IPS DF 6.9 (cell line): ENCODE data around the gene ZNF215.
"Not testable (repeated sequence)": the region's sequence is repeated elsewhere in the genome, so short reads cannot be mapped to it uniquely, and the experiment has no call there.

ENCODE experiments used
- DNase-seq: peaks from one replicate; pipeline ENCODE4 v3.0.0-alpha.2; 2013; ENCODE audit warnings: low read depth, low spot score
- H3K27ac ChIP-seq: one replicate; pipeline ENCODE4 v1.5.1; 2013; ENCODE audit warnings: low read length, control low read depth
- H3K27me3 ChIP-seq: 2 replicates; pipeline ENCODE4 v1.6.1; 2013; ENCODE audit warnings: mild to moderate bottlenecking, low read length; ENCODE audit not compliant: control insufficient read depth, insufficient read depth
- H3K36me3 ChIP-seq: 2 replicates; pipeline ENCODE4 v1.6.1; 2013; ENCODE audit warnings: low read length; ENCODE audit not compliant: control insufficient read depth, insufficient read depth
- H3K4me1 ChIP-seq: 2 replicates; pipeline ENCODE4 v1.6.1; 2013; ENCODE audit warnings: low read length; ENCODE audit not compliant: control insufficient read depth, insufficient read depth
- H3K4me3 ChIP-seq: 2 replicates; pipeline ENCODE4 v1.5.1; 2013; ENCODE audit warnings: mild to moderate bottlenecking, low read length
- H3K9me3 ChIP-seq: 2 replicates; pipeline ENCODE4 v1.6.1; 2013; ENCODE audit warnings: low read length, inconsistent platforms; ENCODE audit not compliant: control insufficient read depth, insufficient read depth
- WGBS: extraction: QIAGEN DNeasy Blood & Tissue Kit; methylation state at CpG from one replicate; pipeline ENCODE4 v1.1.7; 2013; ENCODE audit warnings: mixed read lengths, missing lambda C conversion rate; ENCODE audit not compliant: insufficient read length, insufficient coverage; 5-methylcytosine and 5-hydroxymethylcytosine counted together

Gene ZNF215

DNA sequence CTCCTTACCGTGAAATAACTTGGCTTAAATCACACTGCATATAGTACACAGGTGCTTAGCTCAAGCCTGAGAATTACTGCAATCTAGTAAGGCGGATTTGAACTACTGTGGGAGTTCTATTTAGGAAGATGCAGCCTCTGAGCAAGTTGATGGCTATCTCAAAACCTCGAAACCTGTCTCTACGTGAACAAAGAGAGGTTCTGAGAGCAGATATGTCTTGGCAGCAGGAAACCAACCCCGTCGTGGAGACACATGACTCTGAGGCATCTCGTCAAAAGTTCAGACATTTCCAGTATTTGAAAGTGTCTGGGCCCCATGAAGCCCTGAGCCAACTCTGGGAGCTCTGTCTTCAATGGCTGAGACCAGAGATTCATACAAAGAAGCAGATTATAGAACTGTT is 5.9 kb downstream of the ZNF215 start:
- H3K9me3 ChIP-seq = no peaks in the 10 kb centered on the region
- peaks cover 3% of the 10 kb centered on the region; the same call in 1 of the 2 replicates for H3K36me3 ChIP-seq
- WGBS = no CpG with 5 or more reads among the region's 7 CpGs
- no peaks in the 10 kb centered on the region for H3K27me3 ChIP-seq
- no peaks in the 10 kb centered on the region; the same call in 1 of the 2 replicates for H3K4me1 ChIP-seq
- no peak overlapping the region for H3K27ac ChIP-seq
- no peak overlapping the region for H3K4me3 ChIP-seq
- DNase-seq = no peak

DNA sequence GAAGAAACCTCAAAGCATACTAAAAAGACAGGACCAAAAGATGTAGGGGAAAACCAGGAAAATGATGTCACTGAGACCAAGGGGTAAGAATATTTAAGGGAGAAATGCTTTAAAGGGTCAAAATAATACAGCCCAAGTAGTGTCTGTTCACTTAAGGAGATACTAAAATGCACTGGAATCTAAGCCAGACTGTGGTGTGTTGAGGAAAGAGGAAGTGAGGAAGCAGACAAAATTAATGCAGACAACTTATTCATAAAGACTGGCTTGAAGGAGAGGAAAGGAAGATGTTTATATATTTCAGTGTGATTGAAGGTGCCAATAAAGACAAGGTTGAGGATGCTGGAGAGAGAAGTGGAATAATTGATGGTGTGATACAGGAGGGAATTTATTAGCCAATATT is 15.7 kb downstream of the ZNF215 start:
- Histone ChIP-seq H3K4me3 (no peak overlapping the region), H3K4me1 (no peaks in the 10 kb centered on the region), H3K9me3 (no peaks in the 10 kb centered on the region), H3K36me3 (0 out of 2 replicates have a peak, but pooled peaks cover 2% of the 10 kb centered on the region), H3K27ac (no peak overlapping the region), H3K27me3 (no peaks in the 10 kb centered on the region)
- DNase-seq = no peak

DNA sequence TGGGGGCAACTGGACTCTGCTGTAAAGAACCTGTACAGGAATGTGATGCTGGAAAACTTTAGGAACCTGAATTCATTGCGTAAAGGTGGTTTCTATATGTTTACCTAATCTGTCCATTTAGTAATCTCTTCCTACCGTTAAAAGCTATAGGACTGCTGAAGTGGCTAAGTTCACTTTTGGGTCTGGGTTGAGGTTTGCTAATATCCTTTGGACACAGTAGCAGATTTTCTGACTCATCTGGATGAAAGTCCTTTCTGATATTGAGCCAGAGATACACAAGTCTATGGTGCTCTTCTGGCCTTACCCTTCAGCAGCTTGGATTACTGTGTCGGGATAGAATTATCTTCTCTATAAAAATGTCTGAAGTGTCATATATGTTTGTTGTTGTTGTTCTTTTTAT is 16.9 kb downstream of the ZNF215 start:
- 0 out of 2 replicates have a peak, but pooled peaks cover 6% of the 10 kb centered on the region for H3K36me3 ChIP-seq
- no peaks in the 10 kb centered on the region for H3K9me3 ChIP-seq
- no peaks in the 10 kb centered on the region for H3K27me3 ChIP-seq
- no peak overlapping the region for H3K27ac ChIP-seq
- H3K4me1 ChIP-seq = no peaks in the 10 kb centered on the region
- DNase-seq = no peak
- no peak overlapping the region for H3K4me3 ChIP-seq
- WGBS = no CpG with 5 or more reads among the region's 3 CpGs

DNA sequence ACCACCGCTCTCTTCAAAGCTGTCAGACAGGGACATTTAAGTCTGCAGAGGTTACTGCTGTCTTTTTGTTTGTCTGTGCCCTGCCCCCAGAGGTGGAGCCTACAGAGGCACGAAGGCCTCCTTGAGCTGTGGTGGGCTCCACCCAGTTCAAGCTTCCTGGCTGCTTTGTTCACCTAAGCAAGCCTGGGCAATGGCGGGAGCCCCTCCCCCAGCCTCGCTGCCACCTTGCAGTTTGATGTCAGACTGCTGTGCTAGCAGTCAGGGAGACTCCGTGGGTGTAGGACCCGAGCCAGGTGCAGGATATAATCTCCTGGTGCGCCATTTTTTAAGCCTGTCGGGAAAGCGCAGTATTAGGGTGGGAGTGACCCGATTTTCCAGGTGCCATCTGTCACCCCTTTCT is 28.0 kb downstream of the ZNF215 start:
- not testable (repeated sequence) for DNase-seq, H3K36me3 ChIP-seq, H3K27me3 ChIP-seq, H3K9me3 ChIP-seq, H3K4me3 ChIP-seq, H3K27ac ChIP-seq, H3K4me1 ChIP-seq
- WGBS = no CpG with 5 or more reads among the region's 10 CpGs

DNA sequence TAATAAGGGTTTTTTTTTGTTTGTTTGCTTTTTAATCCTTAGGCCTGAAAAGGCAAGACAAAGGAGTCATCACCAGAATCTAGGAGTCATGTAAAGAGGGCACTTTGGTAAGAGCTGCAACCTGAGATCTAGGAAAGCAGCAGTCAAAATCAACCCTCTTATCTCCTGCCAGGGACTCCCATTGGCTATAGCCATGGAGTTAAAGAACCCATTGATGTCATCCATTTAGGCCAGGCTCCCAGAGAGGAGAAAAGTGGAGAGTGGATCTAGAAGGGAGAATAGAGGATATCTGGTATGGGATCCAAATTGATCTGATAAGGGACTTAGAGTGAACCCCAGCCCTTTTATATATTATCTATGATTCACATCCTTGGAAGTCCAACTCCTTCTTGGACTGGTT is 35.9 kb downstream of the ZNF215 start:
- Histone ChIP-seq H3K36me3 (no peaks in the 10 kb centered on the region), H3K27ac (no peak overlapping the region), H3K4me3 (no peak overlapping the region), H3K9me3 (no peaks in the 10 kb centered on the region), H3K27me3 (no peaks in the 10 kb centered on the region), H3K4me1 (no peaks in the 10 kb centered on the region)
- DNase-seq = no peak

DNA sequence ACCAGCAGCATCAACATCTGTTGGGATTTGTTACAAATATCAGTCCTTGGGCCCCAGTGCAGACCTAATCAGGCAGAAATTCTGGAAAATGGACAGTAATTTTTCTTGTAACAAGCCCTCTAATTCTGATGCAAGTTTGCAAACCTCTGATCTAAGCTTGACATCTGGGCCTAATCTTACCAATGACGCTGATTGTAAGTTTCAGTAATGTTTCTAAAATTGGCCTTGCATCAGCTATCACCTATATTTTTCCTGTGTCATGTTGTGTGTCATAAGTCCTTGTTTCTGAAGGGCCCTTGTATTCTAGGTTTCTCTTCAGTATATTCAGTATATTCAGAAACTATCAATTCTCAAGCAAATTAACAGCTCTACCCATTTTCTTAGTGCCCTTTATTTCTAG is 36.4 kb downstream of the ZNF215 start:
- H3K27ac ChIP-seq = no peak overlapping the region
- no peak for DNase-seq
- H3K4me1 ChIP-seq = no peaks in the 10 kb centered on the region
- H3K27me3 ChIP-seq = no peaks in the 10 kb centered on the region
- H3K9me3 ChIP-seq = no peaks in the 10 kb centered on the region
- WGBS = no CpG with 5 or more reads among the region's 1 CpG
- no peak overlapping the region for H3K4me3 ChIP-seq
- no peaks in the 10 kb centered on the region for H3K36me3 ChIP-seq

DNA sequence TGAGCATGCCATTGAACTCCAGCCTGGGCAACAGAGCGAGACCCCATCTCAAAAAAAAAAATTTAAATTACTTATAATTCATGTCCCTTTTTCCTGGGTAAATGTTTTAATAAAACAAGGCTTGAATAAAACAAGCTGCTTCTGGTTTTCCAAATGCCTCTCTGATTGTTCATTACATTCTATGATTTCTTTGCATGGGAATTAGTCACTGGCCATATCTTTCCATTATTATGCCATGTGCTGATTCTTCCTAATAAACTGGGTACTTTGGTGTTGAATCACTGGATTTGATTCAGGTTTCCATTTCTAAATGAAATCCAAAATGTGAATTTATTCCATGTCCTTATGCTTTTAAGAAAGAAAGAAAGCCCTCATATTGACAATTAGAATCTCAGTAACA is 42.6 kb downstream of the ZNF215 start:
- Histone ChIP-seq H3K9me3 (no peaks in the 10 kb centered on the region), H3K4me3 (no peak overlapping the region), H3K4me1 (no peaks in the 10 kb centered on the region), H3K27ac (no peak overlapping the region), H3K27me3 (no peaks in the 10 kb centered on the region), H3K36me3 (no peaks in the 10 kb centered on the region)
- WGBS = no CpG with 5 or more reads among the region's 1 CpG
- no peak for DNase-seq

DNA sequence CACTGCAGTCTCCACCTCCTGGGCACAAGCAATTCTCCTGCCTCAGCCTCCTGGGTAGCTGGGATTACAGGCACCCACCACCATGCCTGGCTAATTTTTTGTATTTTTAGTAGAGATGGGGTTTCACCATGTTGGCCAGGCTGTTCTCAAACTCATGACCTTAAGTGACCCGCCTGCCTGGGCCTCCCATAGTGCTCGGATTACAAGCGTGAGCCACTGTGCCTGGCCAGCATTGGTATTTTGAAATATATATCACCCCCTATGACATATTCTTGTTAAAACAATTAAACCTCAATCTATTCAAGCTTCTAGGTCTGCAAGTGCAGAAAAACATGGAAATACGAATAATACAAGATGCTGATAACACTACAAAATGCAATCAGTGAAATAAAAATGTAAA is 43.6 kb downstream of the ZNF215 start:
- no CpG with 5 or more reads among the region's 4 CpGs for WGBS
- H3K4me1 ChIP-seq, H3K27ac ChIP-seq, H3K36me3 ChIP-seq, H3K27me3 ChIP-seq, H3K4me3 ChIP-seq, H3K9me3 ChIP-seq, DNase-seq: not testable (repeated sequence)

DNA sequence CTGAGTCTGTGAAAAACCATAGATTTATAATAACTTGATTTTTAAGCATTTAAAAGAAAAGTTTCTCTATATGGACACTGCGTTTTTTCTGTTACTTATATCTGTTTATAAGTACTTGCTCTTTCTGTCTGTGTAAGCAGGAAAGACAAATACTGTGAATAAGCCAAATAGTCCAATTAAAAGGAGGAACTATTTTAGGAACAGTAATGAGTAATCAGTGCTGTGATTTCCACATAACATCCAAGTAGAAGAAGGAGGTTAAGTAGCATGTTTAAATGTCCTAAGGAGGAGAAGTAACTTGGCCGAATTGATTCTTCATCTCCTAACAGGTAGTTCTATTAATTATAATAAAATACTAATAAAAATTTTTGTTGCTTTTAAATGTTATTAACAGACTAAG is 53.1 kb downstream of the ZNF215 start:
- DNase-seq = no peak
- H3K4me3 ChIP-seq = no peak overlapping the region
- H3K36me3 ChIP-seq = no peaks in the 10 kb centered on the region
- H3K27me3 ChIP-seq = no peaks in the 10 kb centered on the region
- no peaks in the 10 kb centered on the region for H3K9me3 ChIP-seq
- H3K4me1 ChIP-seq = no peaks in the 10 kb centered on the region
- no peak overlapping the region for H3K27ac ChIP-seq
- WGBS = no CpG with 5 or more reads among the region's 2 CpGs

DNA sequence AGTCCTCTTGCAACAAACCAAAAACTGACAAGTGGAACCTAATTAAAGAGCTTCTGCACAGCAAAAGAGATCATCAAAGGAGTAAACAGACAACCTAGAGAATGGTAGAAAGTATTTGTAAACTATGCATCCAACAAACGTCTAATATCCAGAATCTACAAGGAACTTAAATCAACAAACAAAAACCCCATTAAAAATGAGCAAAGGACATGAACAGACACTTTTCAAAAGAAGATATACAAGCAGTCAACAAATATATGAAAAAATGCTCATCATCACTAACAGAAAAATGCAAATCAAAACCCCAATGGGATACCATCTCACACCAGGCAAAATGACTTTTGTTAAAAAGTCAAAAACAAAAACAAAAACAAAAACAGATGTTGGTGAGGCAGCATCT is 60.3 kb downstream of the ZNF215 start:
- no peak overlapping the region for H3K4me3 ChIP-seq
- no CpG with 5 or more reads among the region's 1 CpG for WGBS
- H3K27me3 ChIP-seq = no peaks in the 10 kb centered on the region
- no peaks in the 10 kb centered on the region for H3K4me1 ChIP-seq
- no peaks in the 10 kb centered on the region for H3K36me3 ChIP-seq
- no peaks in the 10 kb centered on the region for H3K9me3 ChIP-seq
- DNase-seq = no peak
- no peak overlapping the region for H3K27ac ChIP-seq

DNA sequence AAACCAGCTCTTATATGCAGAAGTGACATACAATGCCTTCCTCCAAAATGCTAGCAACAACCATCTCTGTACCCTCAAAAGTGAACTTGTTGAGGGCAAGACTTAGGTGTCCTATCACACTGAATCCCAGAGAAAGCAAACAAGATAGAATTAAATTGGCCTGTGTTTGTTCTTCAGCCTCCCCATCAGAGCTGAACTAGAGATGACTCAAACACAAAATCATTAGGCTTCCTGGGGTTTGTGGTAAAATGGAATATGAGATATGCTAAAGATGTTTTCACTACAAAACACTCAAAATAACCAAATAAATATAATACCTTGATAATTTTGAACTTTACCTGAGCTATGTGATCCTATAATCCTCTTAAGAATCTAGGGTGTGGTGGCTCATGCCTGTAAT is 62.3 kb downstream of the ZNF215 start:
- no peak for DNase-seq
- H3K4me3 ChIP-seq = no peak overlapping the region

More for the DNA sequence above, 62.3 kb downstream of the ZNF215 start:
- Histone ChIP-seq H3K27ac (no peak overlapping the region), H3K27me3 (no peaks in the 10 kb centered on the region), H3K4me1 (no peaks in the 10 kb centered on the region), H3K36me3 (no peaks in the 10 kb centered on the region), H3K9me3 (no peaks in the 10 kb centered on the region)
